ENCODE data around the gene SLAIN2. TPM values are rescaled to one million over a fixed set of nuclear protein-coding genes. Genes with fewer than 3 reads are reported as not detected.

The SLAIN2 gene
- total RNA-seq, 4 donors from 2014 or later: 68.4 to 238 (median 115) TPM

DNA sequence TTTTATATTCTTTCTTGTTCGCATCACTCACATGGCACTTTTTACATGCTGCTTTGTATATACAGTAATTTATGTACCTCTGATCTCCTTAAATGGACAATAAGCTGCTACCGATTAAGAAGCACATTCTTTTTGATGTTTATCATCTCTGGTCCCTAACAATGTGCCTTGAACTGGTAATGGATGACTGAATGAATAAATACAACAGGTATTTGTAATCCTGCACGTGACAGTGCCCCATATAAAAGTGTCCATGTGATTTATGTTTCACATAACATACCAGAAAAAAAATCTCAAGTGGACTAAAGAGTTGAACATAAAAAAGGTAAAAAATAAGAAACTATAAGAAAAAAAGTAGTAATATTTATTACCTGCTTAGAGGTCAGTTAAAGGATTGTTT is 7.7 kb upstream of the SLAIN2 start:
- no peak for ATAC-seq
- H3K27me3 ChIP-seq: no peaks in the 10 kb centered on the region
- H3K4me1 ChIP-seq: no peaks in the 10 kb centered on the region
- H3K36me3 ChIP-seq: no peaks in the 10 kb centered on the region
- no peak for TF ChIP-seq EP300 (IDR thresholded peaks at IDR 0.05)
- TF ChIP-seq, protein P1, sequence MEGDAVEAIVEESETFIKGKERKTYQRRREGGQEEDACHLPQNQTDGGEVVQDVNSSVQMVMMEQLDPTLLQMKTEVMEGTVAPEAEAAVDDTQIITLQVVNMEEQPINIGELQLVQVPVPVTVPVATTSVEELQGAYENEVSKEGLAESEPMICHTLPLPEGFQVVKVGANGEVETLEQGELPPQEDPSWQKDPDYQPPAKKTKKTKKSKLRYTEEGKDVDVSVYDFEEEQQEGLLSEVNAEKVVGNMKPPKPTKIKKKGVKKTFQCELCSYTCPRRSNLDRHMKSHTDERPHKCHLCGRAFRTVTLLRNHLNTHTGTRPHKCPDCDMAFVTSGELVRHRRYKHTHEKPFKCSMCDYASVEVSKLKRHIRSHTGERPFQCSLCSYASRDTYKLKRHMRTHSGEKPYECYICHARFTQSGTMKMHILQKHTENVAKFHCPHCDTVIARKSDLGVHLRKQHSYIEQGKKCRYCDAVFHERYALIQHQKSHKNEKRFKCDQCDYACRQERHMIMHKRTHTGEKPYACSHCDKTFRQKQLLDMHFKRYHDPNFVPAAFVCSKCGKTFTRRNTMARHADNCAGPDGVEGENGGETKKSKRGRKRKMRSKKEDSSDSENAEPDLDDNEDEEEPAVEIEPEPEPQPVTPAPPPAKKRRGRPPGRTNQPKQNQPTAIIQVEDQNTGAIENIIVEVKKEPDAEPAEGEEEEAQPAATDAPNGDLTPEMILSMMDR (IDR thresholded peaks at IDR 0.05): no peak
- no peak for TF ChIP-seq POLR2AphosphoS5 (IDR thresholded peaks at IDR 0.05)
- TF ChIP-seq POLR2A (IDR thresholded peaks at IDR 0.05): no peak
- no peak overlapping the region for H3K27ac ChIP-seq
- H3K4me3 ChIP-seq: no peak overlapping the region
- H3K9me3 ChIP-seq: no peaks in the 10 kb centered on the region
- 43 to 48% methylated on average over 3 of the region's 3 CpGs for whole genome bisulfite sequencing, 2 donors (ENCODE audit: low coverage in 1 of 2)

DNA sequence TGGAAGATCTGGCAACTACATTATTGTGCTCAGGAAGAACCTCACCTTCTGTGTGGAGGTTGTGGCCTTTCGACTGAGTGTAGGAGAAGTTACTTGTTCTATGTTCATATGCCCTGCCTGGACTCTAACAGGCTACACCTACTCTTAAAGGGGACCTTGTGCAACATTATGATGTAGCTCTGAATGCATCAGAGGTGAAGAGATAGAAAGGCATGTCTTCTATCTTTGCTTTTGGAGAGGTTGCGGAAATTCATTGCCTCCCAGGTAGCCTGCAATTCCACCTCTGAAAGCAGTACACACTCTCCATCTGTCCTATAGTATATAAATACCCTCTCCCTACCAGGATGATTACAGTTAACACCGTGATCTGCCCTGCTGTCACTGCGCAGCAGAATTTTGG is 7.1 kb upstream of the SLAIN2 start:
- WGBS, 2 donors (ENCODE audit: low coverage in 1 of 2): 82 to 89% methylated on average over 3 of the region's 4 CpGs
- no peak for ATAC-seq
- no peak overlapping the region for H3K4me3 ChIP-seq
- H3K4me1 ChIP-seq: no peaks in the 10 kb centered on the region
- no peaks in the 10 kb centered on the region for H3K9me3 ChIP-seq
- TF ChIP-seq, protein P1 (IDR thresholded peaks at IDR 0.05): no peak
- no peak for TF ChIP-seq EP300 (IDR thresholded peaks at IDR 0.05)
- no peak overlapping the region for H3K27ac ChIP-seq
- H3K27me3 ChIP-seq: no peaks in the 10 kb centered on the region
- no peaks in the 10 kb centered on the region for H3K36me3 ChIP-seq

DNA sequence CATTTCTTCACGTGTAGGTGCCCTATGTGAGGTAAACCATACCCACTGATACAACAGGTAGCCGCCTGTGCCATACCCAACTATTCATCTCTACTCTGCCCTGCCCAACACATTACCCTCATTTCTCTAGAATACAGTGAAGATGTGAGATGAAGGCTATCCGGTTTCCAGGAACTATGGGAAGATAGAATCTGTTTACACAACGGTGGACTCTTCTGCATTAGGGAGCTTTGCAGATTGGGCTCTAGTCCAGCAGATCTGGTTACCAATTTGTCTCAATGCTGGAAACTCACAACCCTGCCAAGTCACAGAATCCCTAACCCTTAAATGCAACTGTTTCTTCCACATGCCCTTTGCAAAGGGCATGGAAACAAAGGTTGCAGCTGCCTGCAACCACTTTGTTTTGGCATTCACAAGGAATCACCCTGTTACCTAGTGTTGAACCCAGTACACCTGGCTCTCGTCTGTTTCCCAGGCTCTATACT is 6.4 kb upstream of the SLAIN2 start:
- no peak for TF ChIP-seq POLR2A (IDR thresholded peaks at IDR 0.05)
- no peak for TF ChIP-seq POLR2AphosphoS5 (IDR thresholded peaks at IDR 0.05)
- TF ChIP-seq, protein P1 (IDR thresholded peaks at IDR 0.05): no peak
- no peak for TF ChIP-seq EP300 (IDR thresholded peaks at IDR 0.05)
- WGBS, 2 donors (ENCODE audit: low coverage in 1 of 2): 72 to 90% methylated on average over 4 of the region's 5 CpGs
- Histone ChIP-seq H3K27me3 (no peaks in the 10 kb centered on the region), H3K36me3 (no peaks in the 10 kb centered on the region), H3K4me3 (no peak overlapping the region), H3K27ac (no peak overlapping the region), H3K4me1 (peaks cover 0 to 2% (median 0%) of the 10 kb centered on the region in 3 donors), H3K9me3 (no peaks in the 10 kb centered on the region)
- no peak for ATAC-seq

DNA sequence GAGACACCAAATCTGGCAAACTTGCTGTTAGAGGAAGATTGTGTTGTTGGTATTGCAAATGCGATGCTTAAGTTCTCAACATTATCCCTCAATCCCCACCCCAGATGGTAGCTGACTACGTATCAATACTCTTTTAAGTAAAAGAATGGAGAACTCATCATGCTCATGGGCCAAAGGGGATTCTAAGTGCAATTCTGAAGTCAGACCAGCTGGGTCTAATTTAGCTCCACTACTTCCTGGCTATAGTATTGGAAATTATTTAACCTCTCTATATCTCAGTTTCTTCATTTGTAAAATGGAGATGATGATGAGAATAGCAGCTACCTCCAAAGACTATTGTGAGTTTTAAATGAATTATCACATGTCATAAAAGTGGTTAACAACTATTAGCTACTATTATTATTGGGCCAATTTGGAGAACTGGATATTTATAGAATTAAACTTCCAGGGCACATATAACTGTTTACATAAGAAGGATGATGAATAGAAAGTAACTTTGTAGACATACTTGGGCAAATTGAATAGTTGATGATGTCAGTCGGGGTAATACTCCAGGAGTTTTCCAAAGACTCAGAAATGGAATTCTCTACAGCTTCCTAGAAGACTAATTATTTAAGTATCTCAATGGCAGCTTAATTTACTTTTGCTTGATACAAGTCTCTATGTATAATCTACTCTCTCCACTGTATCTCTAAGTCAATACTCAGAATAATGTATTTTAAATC is 5.0 kb upstream of the SLAIN2 start:
- H3K27me3 ChIP-seq: no peaks in the 10 kb centered on the region
- ATAC-seq: no peak
- H3K27ac ChIP-seq: no peak overlapping the region
- H3K4me3 ChIP-seq: no peak overlapping the region
- WGBS, 2 donors (ENCODE audit: low coverage in 1 of 2): 100% methylated on average over 2 to 3 of the region's 3 CpGs
- H3K4me1 ChIP-seq: peaks cover 0 to 8% (median 0%) of the 10 kb centered on the region in 3 donors
- TF ChIP-seq POLR2A (IDR thresholded peaks at IDR 0.05) (no peak), EP300 (IDR thresholded peaks at IDR 0.05) (no peak), POLR2AphosphoS5 (IDR thresholded peaks at IDR 0.05) (no peak)
- TF ChIP-seq, protein P1 (IDR thresholded peaks at IDR 0.05): no peak
- H3K36me3 ChIP-seq: no peaks in the 10 kb centered on the region
- H3K9me3 ChIP-seq: no peaks in the 10 kb centered on the region

DNA sequence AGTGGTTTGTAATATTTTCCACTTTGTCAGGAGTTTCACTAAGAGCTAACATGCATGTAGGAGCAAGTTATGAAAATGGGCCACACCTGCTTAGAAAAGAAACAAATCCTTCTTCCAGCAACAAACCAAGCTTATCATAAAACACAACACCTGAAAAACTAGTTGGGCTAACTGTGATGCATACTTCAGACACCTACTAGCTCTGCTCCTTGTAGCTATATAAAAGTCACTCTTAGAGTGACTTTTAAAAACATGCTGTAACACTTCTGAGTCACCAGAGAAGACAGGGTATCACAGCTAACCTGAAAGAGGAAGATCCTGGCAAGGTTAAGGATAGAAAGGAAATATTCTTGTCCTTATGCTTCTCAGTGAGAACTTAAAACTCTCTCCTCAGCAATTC is 3.6 kb upstream of the SLAIN2 start:
- ATAC-seq: no peak
- TF ChIP-seq POLR2A (IDR thresholded peaks at IDR 0.05): no peak
- no peak for TF ChIP-seq EP300 (IDR thresholded peaks at IDR 0.05)
- TF ChIP-seq, protein P1 (IDR thresholded peaks at IDR 0.05): no peak
- TF ChIP-seq POLR2AphosphoS5 (IDR thresholded peaks at IDR 0.05): no peak
- H3K27ac ChIP-seq: no peak overlapping the region

More for the DNA sequence above, 3.6 kb upstream of the SLAIN2 start:
- Histone ChIP-seq H3K9me3 (no peaks in the 10 kb centered on the region), H3K36me3 (no peaks in the 10 kb centered on the region), H3K4me3 (no peak overlapping the region), H3K27me3 (no peaks in the 10 kb centered on the region), H3K4me1 (peaks cover 0 to 14% (median 0%) of the 10 kb centered on the region in 3 donors)
